HG02884 (cell line): Measurements from ENCODE around the gene AHNAK2.
"Not testable (repeated sequence)": the region's sequence is repeated elsewhere in the genome, so short reads cannot be mapped to it uniquely, and the experiment has no call there.

Experiments
- ATAC-seq: cut with Tn5 transposase; IDR thresholded peaks from one replicate; pipeline ENCODE4 v1.9.1; 2021; ENCODE audit warnings: mild to moderate bottlenecking, moderate library complexity; ENCODE audit not compliant: unreplicated experiment

AHNAK2 gene

DNA sequence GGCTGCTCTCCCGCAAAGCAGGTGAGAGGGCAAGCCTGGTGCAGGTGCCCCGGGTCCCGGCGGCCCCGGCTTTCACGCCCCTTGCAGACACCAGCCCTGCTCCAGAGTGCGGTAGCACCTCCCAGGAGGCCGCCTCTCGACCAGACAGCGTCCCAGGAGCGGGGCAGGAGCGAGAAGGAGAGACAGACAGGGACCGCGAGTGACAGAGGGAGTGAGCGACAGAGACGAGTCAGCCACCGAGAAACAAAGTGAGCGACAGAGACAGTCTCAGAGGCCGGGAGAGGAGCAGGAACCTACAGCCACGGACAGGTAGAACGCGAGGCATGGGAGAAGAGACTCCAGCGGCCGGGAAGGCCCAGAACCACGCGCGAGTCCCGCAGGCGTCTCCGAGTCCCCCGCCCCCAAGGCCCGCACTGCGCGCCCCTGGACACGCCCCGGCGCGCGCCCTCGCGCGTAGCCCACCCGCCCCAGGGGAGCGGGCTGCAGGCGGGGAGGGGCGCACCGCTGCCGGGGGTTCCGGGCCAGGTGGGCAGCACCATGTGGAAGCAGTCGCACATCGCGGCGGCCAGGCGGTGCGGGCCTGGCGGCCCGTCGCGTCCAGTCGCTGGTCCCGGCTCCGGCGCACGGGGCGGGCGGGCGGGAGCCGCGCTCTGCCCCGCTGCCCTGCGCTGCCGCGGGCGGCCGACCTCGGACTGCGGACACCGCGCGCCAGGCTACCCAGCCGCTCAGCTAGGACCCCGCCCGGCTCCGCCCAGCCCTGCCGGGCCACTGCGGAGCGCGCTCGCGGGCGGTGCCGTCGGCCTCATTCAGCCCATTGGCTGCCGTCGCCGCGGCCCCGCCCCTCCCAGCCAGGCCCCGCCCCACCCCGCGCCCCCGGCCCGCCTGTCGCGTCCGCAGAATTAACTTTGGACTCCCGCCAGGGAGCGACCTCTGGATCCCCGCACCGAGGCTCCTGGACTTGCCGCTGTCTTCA, at the start of gene AHNAK2:
TSS of gene AHNAK2 (minus strand) at position 694 of the 973 bp plus-strand sequence. CDS start at position 557, 137 bp downstream.
- ATAC-seq, result no peak

DNA sequence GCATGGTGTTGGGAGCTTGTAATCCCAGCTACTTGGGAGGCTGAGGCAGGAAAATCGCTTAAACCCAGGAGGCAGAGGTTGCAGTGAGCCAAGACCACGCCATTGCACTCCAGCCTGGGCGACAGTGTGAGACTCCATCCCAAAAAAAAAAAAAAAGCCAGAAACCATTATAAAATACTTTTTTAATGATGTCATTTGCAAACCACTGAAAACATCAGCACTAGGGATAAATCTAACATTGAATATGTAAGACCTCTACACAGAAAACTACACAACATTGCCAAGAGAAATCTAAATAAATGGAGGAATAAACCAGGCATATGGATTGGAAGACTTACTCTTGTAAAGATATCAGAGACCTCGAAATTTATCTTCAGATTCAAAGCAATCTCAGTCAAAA, 49.5 kb upstream of the AHNAK2 start:
- ATAC-seq, result not testable (repeated sequence)

DNA sequence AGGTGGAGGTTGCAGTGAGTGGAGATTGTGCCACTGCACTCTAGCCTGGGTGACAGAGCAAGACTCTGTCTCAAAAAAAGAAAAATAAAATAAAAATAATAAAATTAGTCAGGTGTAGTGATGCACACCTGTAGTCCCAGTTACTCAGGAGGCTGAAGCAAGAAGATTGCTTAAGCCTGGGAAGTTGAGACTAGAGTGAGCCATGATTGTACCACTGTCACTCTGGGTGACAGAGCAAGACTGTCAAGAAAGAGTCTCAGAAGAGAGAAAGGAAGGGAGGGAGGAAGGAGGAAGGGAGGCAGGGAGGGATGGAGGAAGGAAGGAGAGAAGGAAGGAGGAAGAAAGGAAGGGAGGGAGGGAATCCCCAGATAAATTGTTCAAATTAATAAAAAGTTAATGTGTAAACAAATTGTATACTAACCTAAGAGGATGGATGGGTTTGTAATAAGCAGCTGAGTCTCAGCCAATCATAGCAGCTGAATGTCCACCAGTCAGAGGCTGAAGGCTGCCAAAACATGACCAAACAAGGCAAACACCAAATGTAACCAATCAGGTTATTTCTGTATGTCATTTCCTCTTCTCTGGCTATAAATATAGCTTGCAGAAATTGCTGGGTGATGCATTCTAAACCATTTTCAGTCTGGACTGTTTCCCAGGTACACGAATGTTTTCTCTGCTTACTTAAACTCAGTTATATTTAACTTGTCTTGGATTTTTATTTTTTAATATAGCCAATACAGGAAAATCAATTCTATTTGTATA, 48.8 kb upstream of the AHNAK2 start:
- ATAC-seq, result no peak

DNA sequence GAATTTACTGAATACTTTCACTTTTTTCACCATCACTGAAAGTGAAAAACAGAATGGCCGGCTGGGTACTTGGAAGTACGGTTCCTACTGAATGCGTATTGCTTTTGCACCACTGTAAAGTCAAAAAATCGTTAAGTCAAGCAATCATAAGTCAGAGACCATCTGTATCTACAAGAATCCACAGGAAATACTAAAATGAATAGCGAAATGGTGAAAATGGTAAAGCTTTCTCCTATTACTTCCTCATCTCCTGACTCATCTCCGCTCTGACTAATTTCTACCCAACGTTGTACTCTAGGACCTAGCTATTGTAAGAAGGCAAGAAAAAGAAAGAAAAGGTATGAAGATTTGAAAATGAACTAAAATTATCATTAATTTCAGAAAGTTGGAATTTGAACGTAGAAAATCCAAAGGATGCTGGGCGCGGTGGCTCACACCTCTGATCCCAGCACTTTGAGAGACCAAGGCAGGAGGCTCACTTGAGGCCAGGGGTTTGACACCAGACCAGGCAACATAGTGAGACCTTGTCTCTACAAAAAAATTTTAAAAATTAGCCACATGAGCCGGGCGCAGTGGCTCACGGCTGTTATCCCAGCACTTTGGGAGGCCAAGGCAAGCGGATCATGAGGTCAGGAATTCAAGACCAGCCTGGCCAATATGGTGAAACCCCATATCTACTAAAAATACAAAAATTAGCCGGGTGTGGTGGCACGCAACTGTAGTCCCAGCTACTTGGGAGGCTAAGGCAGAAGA, 48.0 kb upstream of the AHNAK2 start:
- ATAC-seq, result peak; percentile 55

GRCh38 chr14:105025429-105025828, 47.3 kb upstream of the AHNAK2 start:
- no peak for ATAC-seq

DNA sequence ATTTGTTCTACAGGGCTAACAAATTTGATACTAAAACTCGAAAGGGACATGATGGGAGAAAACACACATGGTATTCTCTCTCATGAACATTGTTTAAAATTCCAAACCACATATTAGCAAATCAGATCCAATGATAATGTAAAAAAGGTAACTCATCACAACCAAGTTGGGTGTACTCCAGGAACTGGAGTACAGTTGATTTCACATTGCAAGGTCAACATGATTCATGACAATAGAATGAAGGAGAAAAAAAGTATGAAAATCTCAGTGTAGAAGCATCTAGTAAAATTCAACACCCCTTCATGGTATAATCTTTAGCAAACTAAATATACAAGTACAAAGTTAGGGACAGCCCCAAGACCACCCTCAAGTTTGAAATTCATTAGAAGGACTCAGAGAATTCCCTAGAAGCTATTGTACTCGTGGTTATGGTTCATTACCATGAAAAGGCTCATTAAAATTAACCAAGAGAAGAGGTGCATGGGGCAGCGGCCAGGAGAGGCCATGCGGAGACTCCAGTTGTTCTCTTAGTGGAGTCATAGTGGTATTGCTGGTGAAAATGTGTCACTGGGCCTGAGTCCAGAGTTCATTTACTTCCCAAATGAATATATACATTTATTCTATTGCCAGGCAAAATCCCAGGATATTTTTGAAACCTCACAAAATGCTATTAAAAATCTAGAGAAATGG, 45.8 kb upstream of the AHNAK2 start:
- ATAC-seq, result no peak

DNA sequence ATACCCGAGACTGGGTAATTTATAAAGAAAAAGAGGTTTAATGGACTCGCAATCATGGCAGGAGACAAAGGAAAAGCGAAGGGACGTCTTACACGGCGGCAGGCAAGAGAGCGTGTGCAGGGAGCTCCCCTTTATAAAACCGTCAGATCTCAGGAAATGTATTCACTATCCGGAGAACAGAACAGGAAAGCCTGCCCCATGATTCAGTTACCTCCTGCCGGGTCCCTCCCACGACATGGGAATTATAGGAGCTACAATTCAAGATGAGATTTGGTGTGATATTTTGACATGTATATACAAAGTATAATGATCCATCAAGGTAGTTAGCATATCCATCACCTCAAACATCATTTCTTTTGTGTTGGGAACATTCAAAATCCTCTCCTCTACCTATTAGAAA, 45.0 kb upstream of the AHNAK2 start:
- no peak for ATAC-seq

DNA sequence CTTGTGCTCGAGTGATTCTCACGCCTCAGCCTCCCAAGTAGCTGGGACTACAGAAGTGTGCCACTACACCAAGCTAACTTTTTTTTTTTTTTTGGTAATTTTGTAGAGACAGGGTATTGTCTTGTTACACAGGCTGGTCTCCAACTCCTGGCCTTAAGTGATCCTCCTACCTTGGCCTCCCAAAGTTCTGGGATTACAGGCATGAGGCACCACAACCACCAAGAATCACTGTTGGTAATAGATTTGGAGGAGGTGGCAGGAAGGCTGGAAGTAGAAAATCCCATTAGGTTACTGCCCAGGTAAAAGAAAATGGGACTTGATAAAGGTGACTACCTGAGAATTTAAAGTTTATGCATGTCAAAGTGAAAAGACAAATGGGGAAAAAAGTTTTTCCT, 44.1 kb upstream of the AHNAK2 start:
- ATAC-seq, result no peak

DNA sequence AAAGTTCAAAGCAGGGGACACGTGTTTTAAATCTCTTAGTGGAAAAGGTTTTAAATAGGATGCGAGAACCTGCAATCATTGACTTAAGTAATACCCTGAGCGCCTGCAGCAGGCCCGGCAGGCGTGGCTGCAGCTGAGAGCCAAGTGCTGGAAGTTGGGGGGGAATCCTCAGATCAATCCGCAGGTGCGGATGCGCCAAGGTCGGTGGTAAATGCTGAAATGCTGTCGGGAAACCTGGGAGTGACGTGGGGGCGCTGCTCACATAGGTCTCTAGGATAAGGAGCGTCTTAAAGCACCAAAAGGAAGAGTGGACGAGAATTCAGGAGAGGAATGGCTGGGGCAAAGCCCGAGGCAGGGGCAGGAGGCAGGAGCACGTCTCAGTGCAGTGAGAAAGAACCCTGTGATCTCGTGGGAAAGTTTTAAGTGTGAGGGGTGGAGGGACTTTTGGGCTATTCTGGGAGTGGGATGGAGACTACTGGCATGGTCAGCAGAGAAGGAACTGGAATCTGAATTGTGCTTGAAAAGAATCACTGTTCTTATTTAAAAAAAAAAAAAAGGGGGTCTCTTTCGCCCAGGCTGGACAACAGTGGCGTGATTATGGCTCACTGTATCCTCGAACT, 43.6 kb upstream of the AHNAK2 start:
- no peak for ATAC-seq

DNA sequence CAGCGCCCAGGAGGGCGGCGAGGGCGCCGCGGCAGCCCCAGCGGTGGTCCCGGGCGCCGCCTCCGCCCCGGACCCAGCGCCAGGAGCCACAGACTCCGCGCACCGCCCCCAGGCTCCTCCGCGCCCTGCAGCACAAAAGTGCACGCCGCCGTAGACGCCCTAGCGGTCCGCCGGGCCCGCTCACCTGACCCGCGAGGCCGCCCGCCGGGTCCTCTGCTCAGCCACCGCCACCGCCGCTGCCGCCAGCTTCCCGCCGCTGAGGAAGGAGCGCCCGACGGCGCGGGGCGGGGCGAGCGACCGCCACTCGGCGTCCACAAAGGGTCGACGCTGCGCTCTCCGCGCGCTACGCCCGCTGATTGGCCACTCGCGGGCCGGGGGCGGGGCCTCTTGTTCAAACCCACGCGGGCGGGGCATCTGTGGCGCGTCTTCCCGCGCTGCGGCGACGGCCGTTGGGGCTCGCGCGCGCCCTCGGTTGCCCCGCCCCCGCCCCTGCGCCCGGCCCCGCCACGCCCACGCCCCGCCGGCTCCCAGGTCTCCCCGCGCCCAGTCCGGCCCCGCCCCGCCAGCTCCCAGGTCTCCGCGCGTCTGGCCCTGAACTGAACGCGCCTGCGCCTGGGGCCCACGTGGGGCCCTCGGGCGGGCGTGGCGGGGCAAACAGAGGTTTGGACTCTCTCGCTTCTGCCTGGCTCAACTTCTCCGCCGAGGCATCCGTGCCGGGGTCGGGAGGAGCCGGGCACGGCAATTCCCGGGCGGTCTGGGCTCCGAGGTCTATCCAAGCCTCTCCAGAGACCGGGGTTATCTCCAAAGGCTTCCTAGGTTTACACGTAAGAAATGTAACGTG, 42.9 kb upstream of the AHNAK2 start, which contains the start of gene CDCA4:
TSS of gene CDCA4 (minus strand) at position 269 of the 841 bp plus-strand sequence. CDS start 9,154 bp downstream, outside the sequence.
- ATAC-seq, result peak; percentile 78

- ATAC-seq, result peak; percentile 15
Measured at GRCh38 chr14:105019861-105020814, 42.0 kb upstream of the AHNAK2 start.

GRCh38 chr14:105018414-105018813, 40.2 kb upstream of the AHNAK2 start:
- no peak for ATAC-seq

DNA sequence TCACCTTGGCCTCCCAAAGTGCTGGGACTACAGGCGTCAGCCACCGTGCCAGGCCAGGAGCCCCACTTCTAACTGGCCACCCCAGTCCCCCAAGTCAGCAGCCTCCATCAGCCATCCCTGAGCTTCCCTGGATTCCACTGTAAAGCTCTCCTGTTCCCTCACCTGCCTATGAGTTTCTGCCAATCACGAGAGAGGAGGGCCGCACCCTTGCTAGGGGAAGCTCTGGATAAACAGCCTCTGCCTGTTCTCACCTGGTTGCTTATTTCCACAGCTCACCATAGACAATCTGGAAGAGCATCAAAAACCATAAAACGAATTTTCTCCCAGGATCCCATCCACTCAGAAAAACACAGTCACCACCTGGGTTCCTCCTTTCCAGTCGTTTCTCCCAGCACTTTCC, 37.7 kb upstream of the AHNAK2 start:
- no peak for ATAC-seq

- ATAC-seq, result no peak
Measured at GRCh38 chr14:105015242-105015641, 37.1 kb upstream of the AHNAK2 start.

- ATAC-seq, result no peak
Measured at GRCh38 chr14:105014631-105015030, 36.5 kb upstream of the AHNAK2 start.

GRCh38 chr14:105014032-105014431, 35.9 kb upstream of the AHNAK2 start:
- no peak for ATAC-seq

- no peak for ATAC-seq
Measured at GRCh38 chr14:105013150-105013785, 35.1 kb upstream of the AHNAK2 start.
